T-cell (primary cell): ENCODE measurements around the gene KHK. TPM values are rescaled to one million over a fixed set of nuclear protein-coding genes. Genes with fewer than 3 reads are reported as not detected.

Experiments
- ATAC-seq, 4 experiments: fragments of 200-7000 bp in 3 of 4; fragments of 150-1000 bp in 1 of 4; cut with Tn5 transposase; replicated peaks in 1 of 4; 1 replicate in 3 of 4; 2 replicates in 1 of 4; pipeline ENCODE4 v1.10.0; 2021; ENCODE audit warnings: moderate library complexity in 3 of 4, mild to moderate bottlenecking in 2 of 4, moderate number of reproducible peaks in 1 of 4
- CTCF ChIA-PET, 2 donors: fragments of 300-600 bp; sonication (Branson Sonifier 250); formaldehyde crosslinking; loops; one replicate each; lab custom pipeline; 2022; ENCODE audit warnings: antibody characterized with exemption in 2 of 2; lab: Charles Lee
- POLR2A ChIA-PET, 2 donors: fragments of 300-600 bp; sonication (Branson Sonifier 250); formaldehyde crosslinking; loops; one replicate each; lab custom pipeline; 2022; ENCODE audit warnings: antibody characterized with exemption in 2 of 2; lab: Charles Lee
- DNase-seq, 35 experiments: peaks; one replicate each; pipeline versions ENCODE4 v3.0.0 to v3.0.0-alpha.2; 2013 to 2023
- H3K27ac ChIP-seq: one replicate; pipeline ENCODE4 v1.5.1; 2013; ENCODE audit warnings: low read length
- H3K27me3 ChIP-seq, 2 experiments: replicated peaks in 1 of 2; 1 replicate in 1 of 2; 2 replicates in 1 of 2; pipeline versions ENCODE4 v1.6.1 to v1.7.0; 2013; ENCODE audit warnings: low read length in 1 of 2, mixed read lengths in 1 of 2; ENCODE audit not compliant: control insufficient read depth in 2 of 2, insufficient read depth in 2 of 2; ENCODE audit errors: extremely low read depth in 1 of 2
- H3K36me3 ChIP-seq, 2 donors: 1 replicate in 1 of 2; 2 replicates in 1 of 2; pipeline versions ENCODE4 v1.6.1 to v1.7.0; 2013; ENCODE audit warnings: low read length in 1 of 2; ENCODE audit not compliant: control insufficient read depth in 2 of 2, insufficient read depth in 1 of 2; ENCODE audit errors: extremely low read depth in 1 of 2
- H3K4me1 ChIP-seq, 2 experiments: 1 replicate in 1 of 2; 2 replicates in 1 of 2; pipeline versions ENCODE4 v1.6.1 to v1.7.0; 2013; ENCODE audit warnings: low read length in 2 of 2, mixed read lengths in 1 of 2; ENCODE audit not compliant: insufficient read depth in 2 of 2, control insufficient read depth in 1 of 2; ENCODE audit errors: extremely low read depth in 1 of 2
- H3K4me3 ChIP-seq, 2 donors: 1 replicate in 1 of 2; 2 replicates in 1 of 2; pipeline versions ENCODE4 v1.5.1 to v1.7.0; 2013; ENCODE audit warnings: mild to moderate bottlenecking in 2 of 2, low read length in 1 of 2, moderate library complexity in 1 of 2; ENCODE audit not compliant: control insufficient read depth in 1 of 2; ENCODE audit errors: extremely low read depth in 1 of 2
- H3K9me3 ChIP-seq: 2 replicates; pipeline ENCODE4 v1.7.0; 2013
- H3K27ac Mint-ChIP-seq, 2 donors: one replicate each; pipeline ENCODE4 v1.8.0; 2020 to 2021; ENCODE audit warnings: mild to moderate bottlenecking in 2 of 2, mixed read lengths in 2 of 2
- H3K27me3 Mint-ChIP-seq, 2 donors: one replicate each; pipeline ENCODE4 v1.8.0; 2021 to 2022; ENCODE audit warnings: mixed read lengths in 2 of 2
- H3K36me3 Mint-ChIP-seq: one replicate; pipeline ENCODE4 v1.8.0; 2021; ENCODE audit warnings: mixed read lengths
- H3K4me1 Mint-ChIP-seq, 3 donors: one replicate each; pipeline ENCODE4 v1.8.0; 2020 to 2022; ENCODE audit warnings: mixed read lengths in 3 of 3, mild to moderate bottlenecking in 1 of 3
- H3K4me3 Mint-ChIP-seq, 3 donors: one replicate each; pipeline ENCODE4 v1.8.0; 2020 to 2022; ENCODE audit warnings: mild to moderate bottlenecking in 3 of 3, mixed read lengths in 3 of 3, moderate library complexity in 3 of 3
- H3K9me3 Mint-ChIP-seq, 3 donors: one replicate each; pipeline ENCODE4 v1.8.0; 2020 to 2022; ENCODE audit warnings: mixed read lengths in 3 of 3
- WGBS: methylation state at CpG from one replicate; pipeline ENCODE4 v1.1.5; 2013; ENCODE audit warnings: missing lambda C conversion rate; ENCODE audit not compliant: insufficient coverage; 5-methylcytosine and 5-hydroxymethylcytosine counted together
- total RNA-seq, 35 experiments: library from RNA in 6 of 35; stranded (reverse) in 6 of 35; fragments of 120-200 nt in 1 of 35; gene quantifications; one replicate each; pipeline versions ENCODE4 v1.2.1 to v1.2.4 and lab custom pipeline; 2013 to 2026

KHK gene
- total RNA-seq, 5 donors from 2014 or later (not counting 1 experiment from before 2014, with no cell fraction given): 3.7 to 9.1 (median 6.7) TPM

DNA sequence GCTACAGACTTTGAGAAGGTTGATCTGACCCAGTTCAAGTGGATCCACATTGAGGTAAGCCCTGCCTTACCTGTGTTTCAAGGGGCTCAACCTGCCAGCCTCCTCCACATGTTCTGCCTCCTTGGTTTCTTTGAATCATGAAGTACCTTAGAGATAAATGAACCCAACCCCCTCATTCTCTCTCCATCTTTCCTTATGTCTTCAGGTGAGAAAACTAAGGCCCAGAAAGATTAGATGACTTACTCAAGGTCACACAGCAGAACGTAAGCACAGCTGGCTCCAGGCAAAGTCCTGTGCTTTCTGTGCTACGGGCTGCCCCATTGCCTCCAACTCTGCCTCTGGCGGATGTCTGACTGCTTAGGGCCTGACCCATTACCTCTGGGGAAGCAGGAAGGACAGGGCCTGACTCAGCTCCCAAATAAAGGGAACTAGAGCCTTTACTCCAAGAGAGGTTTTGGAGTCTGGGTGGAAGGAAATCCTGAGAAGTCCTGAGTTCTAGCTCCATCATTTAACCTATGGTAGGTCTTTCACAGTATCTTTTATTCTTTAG lies 10.3 kb downstream of the KHK start:
- Mint-ChIP-seq H3K36me3 (peaks cover under 1% of the 10 kb centered on the region), H3K4me1 (peaks cover 12 to 23% (median 15%) of the 10 kb centered on the region in 3 donors), H3K4me3 (peak overlapping the region in 1 of 3 donors; percentile 59), H3K27me3 (no peaks in the 10 kb centered on the region), H3K27ac (no peak overlapping the region), H3K9me3 (no peaks in the 10 kb centered on the region)
- peaks cover 0 to 3% of the 10 kb centered on the region in 2 donors for H3K36me3 ChIP-seq
- H3K4me3 ChIP-seq: no peak overlapping the region
- ATAC-seq (no peak), DNase-seq (no peak)
- H3K9me3 ChIP-seq: no peaks in the 10 kb centered on the region
- H3K27me3 ChIP-seq: peaks cover 0 to 6% of the 10 kb centered on the region in 2 experiments
- H3K4me1 ChIP-seq: peaks cover 2 to 9% of the 10 kb centered on the region in 2 experiments
- POLR2A ChIA-PET: no interaction called here
- CTCF ChIA-PET: interaction anchor here (0.5 to 1.5 kb wide), 9 partner anchors 9 to 1304 kb away, joined by 3 to 8 read pairs (median 4); partner anchors contain the start of gene KHK (in 1 of the 2)
- H3K27ac ChIP-seq: no peak overlapping the region
- 100% methylated on average over 2 of the region's 3 CpGs for WGBS

DNA sequence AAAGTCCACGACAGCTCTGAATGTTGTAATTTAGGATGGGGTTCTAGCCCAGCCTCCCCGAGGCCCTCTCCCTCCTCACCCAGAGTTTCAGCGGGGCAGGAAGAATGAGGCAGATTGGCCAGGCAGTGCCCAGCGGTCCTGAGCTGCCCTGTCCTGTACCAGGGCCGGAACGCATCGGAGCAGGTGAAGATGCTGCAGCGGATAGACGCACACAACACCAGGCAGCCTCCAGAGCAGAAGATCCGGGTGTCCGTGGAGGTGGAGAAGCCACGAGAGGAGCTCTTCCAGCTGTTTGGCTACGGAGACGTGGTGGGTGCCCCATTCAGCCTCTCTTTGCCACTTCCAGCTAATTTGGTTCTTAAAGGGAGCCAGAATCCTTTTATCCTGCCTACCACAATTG lies 10.8 kb downstream of the KHK start:
- no peak for ATAC-seq
- POLR2A ChIA-PET: no interaction called here
- Histone ChIP-seq H3K9me3 (no peaks in the 10 kb centered on the region), H3K27ac (no peak overlapping the region), H3K27me3 (peaks cover 0 to 10% of the 10 kb centered on the region in 2 experiments), H3K4me3 (no peak overlapping the region), H3K4me1 (peaks cover 2 to 9% of the 10 kb centered on the region in 2 experiments), H3K36me3 (peaks cover 0 to 3% of the 10 kb centered on the region in 2 donors)
- Mint-ChIP-seq H3K4me1 (peaks cover 12 to 22% (median 15%) of the 10 kb centered on the region in 3 donors), H3K9me3 (no peaks in the 10 kb centered on the region), H3K4me3 (no peak overlapping the region), H3K27me3 (no peaks in the 10 kb centered on the region), H3K36me3 (no peaks in the 10 kb centered on the region), H3K27ac (no peak overlapping the region)
- 93% methylated on average over 11 of the region's 14 CpGs for WGBS
- CTCF ChIA-PET: interaction anchor here (0.6 to 1.3 kb wide), 6 partner anchors 8 to 1304 kb away, joined by 3 to 8 read pairs (median 4); partner anchors contain the start of gene KHK (in 1 of the 2)
- DNase-seq: no peak

GRCh38 chr2:27099334-27099955 lies 12.9 kb downstream of the KHK start:
- DNase-seq: no peak
- peaks cover 2 to 9% of the 10 kb centered on the region in 2 experiments for H3K4me1 ChIP-seq
- Mint-ChIP-seq H3K9me3 (no peaks in the 10 kb centered on the region), H3K27me3 (peaks cover 0 to 3% of the 10 kb centered on the region in 2 donors), H3K4me1 (peaks cover 12 to 22% (median 15%) of the 10 kb centered on the region in 3 donors), H3K4me3 (no peak overlapping the region), H3K36me3 (no peaks in the 10 kb centered on the region), H3K27ac (no peak overlapping the region)
- peaks cover 0 to 3% of the 10 kb centered on the region in 2 donors for H3K36me3 ChIP-seq
- H3K27ac ChIP-seq: no peak overlapping the region
- ChIA-PET POLR2A (no interaction called here), CTCF (interaction anchor here (0.9 to 1.9 kb wide), 5 partner anchors 70 to 204 kb away, joined by 3 to 7 read pairs (median 3); no protein-coding TSS in a partner anchor)
- peaks cover 0 to 16% of the 10 kb centered on the region in 2 experiments for H3K27me3 ChIP-seq
- no peak overlapping the region for H3K4me3 ChIP-seq
- no peaks in the 10 kb centered on the region for H3K9me3 ChIP-seq
- no peak for ATAC-seq
- 89% methylated on average over 14 of the region's 19 CpGs for WGBS

- ATAC-seq (no peak), DNase-seq (no peak)
- ChIA-PET POLR2A (no interaction called here), CTCF (interaction anchor here (0.5 to 1.2 kb wide), 5 partner anchors 70 to 204 kb away, joined by 3 to 4 read pairs (median 3); no protein-coding TSS in a partner anchor)
- no peak overlapping the region for H3K27ac Mint-ChIP-seq
- peaks cover 0 to 14% of the 10 kb centered on the region in 2 experiments for H3K27me3 ChIP-seq
- no peaks in the 10 kb centered on the region for H3K9me3 Mint-ChIP-seq
- H3K36me3 ChIP-seq: peaks cover 0 to 3% of the 10 kb centered on the region in 2 donors
- H3K4me1 ChIP-seq: peaks cover 2 to 9% of the 10 kb centered on the region in 2 experiments
- H3K9me3 ChIP-seq: no peaks in the 10 kb centered on the region
- 93% methylated on average over 7 of the region's 10 CpGs for WGBS
- no peak overlapping the region for H3K4me3 Mint-ChIP-seq
- H3K4me3 ChIP-seq: no peak overlapping the region
- H3K27ac ChIP-seq: no peak overlapping the region
- peaks cover 12 to 17% (median 15%) of the 10 kb centered on the region in 3 donors for H3K4me1 Mint-ChIP-seq
- H3K27me3 Mint-ChIP-seq: peaks cover 1 to 6% of the 10 kb centered on the region in 2 donors
- H3K36me3 Mint-ChIP-seq: no peaks in the 10 kb centered on the region
These were observed 13.5 kb downstream of the KHK start for GRCh38 chr2:27100036-27100435.

DNA sequence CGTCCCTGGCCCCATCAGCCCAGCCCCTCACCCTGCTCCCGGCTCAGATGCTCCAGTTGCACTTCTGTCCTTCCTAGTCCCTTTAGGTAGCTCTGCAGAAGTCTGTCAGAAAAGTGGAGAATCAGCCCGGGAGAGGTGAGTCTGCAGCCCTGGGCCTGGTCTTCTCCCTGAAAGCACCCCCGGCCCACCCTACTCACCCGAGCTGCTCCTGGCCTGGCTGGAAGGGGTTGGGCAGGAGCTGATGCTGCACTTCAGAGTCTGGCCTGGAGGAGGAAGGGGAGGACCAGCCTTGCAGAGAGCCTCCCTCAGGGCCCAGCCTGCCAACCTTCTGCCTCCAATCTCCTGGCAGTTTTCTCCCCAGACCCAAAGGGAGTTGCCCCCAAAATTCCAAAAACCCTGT lies 15.8 kb downstream of the KHK start:
- H3K4me3 Mint-ChIP-seq: no peak overlapping the region
- 95% methylated on average over 3 of the region's 5 CpGs for WGBS
- H3K9me3 Mint-ChIP-seq: no peaks in the 10 kb centered on the region
- H3K27me3 ChIP-seq: peaks cover 0 to 17% of the 10 kb centered on the region in 2 experiments
- H3K27ac ChIP-seq: no peak overlapping the region
- H3K27me3 Mint-ChIP-seq: peaks cover 4 to 9% of the 10 kb centered on the region in 2 donors
- H3K4me3 ChIP-seq: no peak overlapping the region
- no peak overlapping the region for H3K27ac Mint-ChIP-seq
- H3K9me3 ChIP-seq: no peaks in the 10 kb centered on the region
- DNase-seq (no peak), ATAC-seq (no peak)
- peaks cover 0 to 3% of the 10 kb centered on the region in 2 donors for H3K36me3 ChIP-seq
- H3K4me1 Mint-ChIP-seq: no peaks in the 10 kb centered on the region
- no peaks in the 10 kb centered on the region for H3K36me3 Mint-ChIP-seq
- ChIA-PET POLR2A (no interaction called here), CTCF (interaction anchor here in 1 of 2 donors (0.5 to 1.0 kb wide), 2 partner anchors 177 to 199 kb away, joined by 3 to 4 read pairs; no protein-coding TSS in a partner anchor)
- no peaks in the 10 kb centered on the region for H3K4me1 ChIP-seq

- peaks cover 0 to 20% of the 10 kb centered on the region in 2 experiments for H3K27me3 ChIP-seq
- H3K4me3 ChIP-seq: no peak overlapping the region
- Mint-ChIP-seq H3K9me3 (no peaks in the 10 kb centered on the region), H3K4me1 (no peaks in the 10 kb centered on the region), H3K27ac (no peak overlapping the region), H3K4me3 (no peak overlapping the region), H3K36me3 (no peaks in the 10 kb centered on the region), H3K27me3 (peaks cover 4 to 9% of the 10 kb centered on the region in 2 donors)
- POLR2A ChIA-PET: no interaction called here
- no peak overlapping the region for H3K27ac ChIP-seq
- no peak for ATAC-seq
- no peaks in the 10 kb centered on the region for H3K36me3 ChIP-seq
- DNase-seq: no peak
- no peaks in the 10 kb centered on the region for H3K9me3 ChIP-seq
- CTCF ChIA-PET: interaction anchor here (0.6 to 1.3 kb wide), 3 partner anchors 9 to 195 kb away, joined by 3 to 14 read pairs (median 4); no protein-coding TSS in a partner anchor
- WGBS: 40% methylated on average over 1 of the region's 3 CpGs
- no peaks in the 10 kb centered on the region for H3K4me1 ChIP-seq
These were observed 19.4 kb downstream of the KHK start for GRCh38 chr2:27105981-27106380.
